ENCODE results near the gene LMTK2. TPM values are rescaled to one million over a fixed set of nuclear protein-coding genes. Genes with fewer than 3 reads are reported as not detected.

Gene LMTK2
- total and polyA plus RNA-seq, 2 experiments from 2014 or later = 6.1 to 30.8 TPM

DNA sequence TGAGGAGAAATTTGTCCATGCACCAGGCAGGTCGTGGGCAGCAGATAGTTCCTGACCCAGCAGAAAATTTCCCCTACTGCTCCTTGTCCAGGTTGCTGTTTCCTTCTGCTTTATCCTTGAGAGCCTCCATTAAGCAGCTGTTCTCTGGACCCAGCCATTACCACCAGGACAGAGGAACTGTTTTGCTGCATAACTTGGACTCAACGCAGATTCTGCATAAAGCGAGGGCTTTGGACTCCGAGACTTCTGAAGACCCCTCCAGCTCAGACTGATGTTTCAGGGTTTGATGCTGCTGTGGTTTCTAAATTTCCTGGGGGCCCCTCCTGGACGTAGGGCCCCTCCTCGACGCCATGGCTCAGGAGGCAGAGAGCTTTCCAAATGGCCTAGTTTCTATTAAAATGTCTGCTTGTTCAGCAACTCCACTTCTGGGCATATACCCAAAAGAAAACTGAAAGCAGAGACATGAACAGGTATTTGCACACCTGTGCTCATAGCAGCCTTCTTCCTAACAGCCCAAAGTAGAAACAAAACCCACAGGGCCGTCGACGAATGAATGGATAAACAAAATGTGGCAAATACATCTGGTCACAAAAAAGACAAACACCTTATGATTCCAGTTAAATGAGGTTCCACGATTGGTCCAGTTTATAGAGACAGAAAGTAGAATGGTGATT lies 28.3 kb upstream of the LMTK2 start:
- H3F3A ChIP-seq (replicated peaks; ENCODE audit: low read depth) = no peaks in the 10 kb centered on the region
- H3K27me3 Mint-ChIP-seq (ENCODE audit: insufficient read depth, low read depth, poor library complexity) = no peaks in the 10 kb centered on the region
- H3K4me1 Mint-ChIP-seq = peaks cover 8% of the 10 kb centered on the region
- H4K20me1 ChIP-seq (replicated peaks; ENCODE audit: insufficient read depth) = no peaks in the 10 kb centered on the region
- H3K27ac Mint-ChIP-seq = no peak overlapping the region
- 0 out of 3 replicates have a peak, but pooled peaks cover 9% of the 10 kb centered on the region for H3K9me3 Mint-ChIP-seq
- TF ChIP-seq EZH2 (IDR thresholded peaks at IDR 0.05; ENCODE audit: low read depth, unreplicated experiment) (no peak), POLR2AphosphoS5 (IDR thresholded peaks at IDR 0.05; ENCODE audit: low read depth) (no peak), CREB1 (CRISPR knock-in tag; IDR thresholded peaks at IDR 0.05; ENCODE audit: low read depth) (no peak), CTCF (conservative IDR thresholded peaks at IDR 0.05; ENCODE audit: low read depth in 2 of 2) (no peak), ETS1 (IDR thresholded peaks at IDR 0.05) (no peak), STAT1 (IDR thresholded peaks at IDR 0.05; ENCODE audit: unreplicated experiment) (no peak), ZNF114 (CRISPR knock-in tag; IDR thresholded peaks at IDR 0.05) (no peak), ZNF462 (CRISPR knock-in tag; IDR thresholded peaks at IDR 0.05) (no peak), REST (IDR thresholded peaks at IDR 0.05; ENCODE audit: unreplicated experiment) (no peak), EZH2phosphoT487 (IDR thresholded peaks at IDR 0.05; ENCODE audit: unreplicated experiment) (no peak), NANOG (IDR thresholded peaks at IDR 0.05; ENCODE audit: borderline replicate concordance) (no peak), JUNB (IDR thresholded peaks at IDR 0.05; ENCODE audit: unreplicated experiment) (no peak), ZNF331 (CRISPR knock-in tag; IDR thresholded peaks at IDR 0.05; ENCODE audit: low read depth) (no peak)
- ATAC-seq = no peak
- H3K4me3 Mint-ChIP-seq = no peak overlapping the region
- no peaks in the 10 kb centered on the region for H3K36me3 Mint-ChIP-seq (ENCODE audit: low read depth)
- no peak overlapping the region; the same call in 1 of the 2 replicates for H2AFZ ChIP-seq
- H3K36me3 ChIP-seq (ENCODE audit: insufficient read depth) = no peaks in the 10 kb centered on the region
- no peaks in the 10 kb centered on the region for H3K79me2 ChIP-seq (replicated peaks; ENCODE audit: insufficient read depth)
- no peak for DNase-seq (ENCODE audit: low spot score)
- no peaks in the 10 kb centered on the region for H3K27me3 ChIP-seq (ENCODE audit: insufficient read depth)
- no peak overlapping the region for H3K27ac ChIP-seq (ENCODE audit: low read depth)
- no peaks in the 10 kb centered on the region for H3K9me2 ChIP-seq (ENCODE audit: insufficient read depth)
- H3K4me3 ChIP-seq = no peak overlapping the region
- no peaks in the 10 kb centered on the region for H3K4me1 ChIP-seq (ENCODE audit: insufficient read depth)
- no peak overlapping the region for H3K4me2 ChIP-seq
